Measurements from ENCODE around the gene SAMD4A.

The SAMD4A gene

DNA sequence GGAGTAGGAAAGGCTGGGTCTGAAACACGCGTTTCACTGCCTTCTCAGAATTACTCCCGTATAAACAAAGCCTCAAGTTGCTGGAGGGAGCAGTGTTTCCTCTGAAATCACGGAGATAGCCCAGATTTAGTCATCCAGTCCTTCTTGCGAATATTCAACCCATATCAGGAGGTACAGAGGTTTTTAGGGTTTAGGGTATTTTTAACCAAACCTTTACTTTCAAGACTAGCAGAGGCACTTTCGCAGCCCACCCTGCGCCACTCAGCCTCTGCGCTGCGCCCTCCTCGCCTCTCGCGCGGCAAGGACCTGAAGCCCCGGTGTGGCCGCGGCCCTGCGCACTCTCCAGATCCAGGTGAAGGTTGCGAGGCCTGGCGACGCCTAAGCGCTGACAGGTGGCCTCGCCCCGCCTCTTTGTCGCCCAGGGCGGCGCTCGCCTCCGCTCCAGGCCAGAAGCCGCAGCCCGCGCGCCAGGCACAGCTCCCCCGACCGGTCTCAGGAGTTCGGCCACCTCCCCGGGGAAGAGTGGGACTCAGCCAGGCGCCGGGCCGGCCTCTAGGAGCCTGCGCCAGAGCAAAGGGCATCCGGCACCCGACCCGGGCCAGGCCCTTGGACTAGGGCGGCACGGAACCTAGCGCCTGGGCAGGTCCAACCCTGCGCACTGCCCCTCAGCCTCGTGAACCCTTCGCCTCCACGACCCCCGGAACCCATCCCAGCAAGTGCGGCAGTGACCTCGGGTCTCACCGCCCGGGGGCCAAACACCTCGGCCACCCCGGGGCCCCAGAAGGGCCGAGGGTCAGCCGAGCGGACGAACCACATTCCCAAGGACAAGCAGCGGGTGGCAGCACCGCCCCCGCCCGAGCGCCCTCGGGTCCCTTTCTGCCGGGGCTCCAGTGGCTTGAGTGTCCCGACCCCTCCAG is 1.8 kb upstream of the SAMD4A start:
- no peak for DNase-seq (ENCODE audit: low read depth in 2 of 2, low spot score in 1 of 2)

DNA sequence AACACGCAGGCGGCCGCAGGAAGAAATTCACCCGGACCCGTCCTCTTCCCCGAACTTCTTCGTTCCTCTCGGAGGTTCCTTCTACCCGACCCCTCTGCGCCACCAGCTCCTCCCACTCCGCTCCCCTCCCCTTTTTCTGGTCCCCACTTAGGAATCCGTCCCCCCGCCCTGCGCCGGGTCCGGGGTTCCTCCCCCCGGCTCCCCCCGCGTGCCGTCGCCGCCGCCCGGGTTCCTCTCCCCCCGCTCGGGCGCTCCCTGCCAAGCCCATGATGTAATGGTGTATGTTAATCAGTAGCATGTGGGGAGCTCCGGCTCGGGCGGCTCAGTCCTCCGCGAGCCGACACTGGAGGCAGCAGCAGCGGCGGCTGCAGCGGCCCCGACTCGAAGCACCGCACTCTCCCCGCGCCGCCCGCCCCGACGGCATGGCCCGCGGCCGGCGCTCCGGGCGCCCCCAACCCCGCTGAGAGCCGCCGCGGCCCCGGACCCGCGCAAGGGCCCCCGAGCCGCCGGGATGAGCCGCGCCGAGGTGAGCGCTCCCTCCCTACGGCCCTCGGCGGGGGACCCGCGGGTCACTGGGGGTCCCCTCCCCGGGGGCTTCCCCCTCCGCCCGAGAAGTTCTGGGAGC is 1.0 kb upstream of the SAMD4A start:
- DNase-seq (ENCODE audit: low read depth in 2 of 2, low spot score in 1 of 2) = peak; percentile 44 to 67

DNA sequence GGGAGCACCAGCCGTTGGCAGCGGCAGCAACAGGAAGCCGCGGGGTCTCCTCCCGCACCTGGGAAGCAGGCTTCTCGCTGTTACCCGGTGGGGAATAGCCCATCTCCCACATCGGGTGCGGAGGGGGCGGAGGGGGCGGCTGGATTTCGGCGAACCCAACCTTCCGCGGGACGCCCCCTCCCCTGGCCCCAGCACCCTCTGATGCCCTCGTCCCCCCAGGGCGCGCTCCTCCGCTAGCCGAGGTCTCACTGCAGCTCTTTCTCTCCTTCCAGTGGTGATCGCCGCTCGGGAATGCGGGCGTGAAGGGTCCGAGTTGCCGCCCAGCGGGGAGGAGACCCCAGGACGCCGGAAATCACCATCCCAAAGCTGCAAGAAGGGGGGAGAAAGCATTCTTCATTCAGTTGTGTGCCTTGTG is 303 bp downstream of the SAMD4A start:
- no peak for DNase-seq (ENCODE audit: low read depth in 2 of 2, low spot score in 1 of 2)

DNA sequence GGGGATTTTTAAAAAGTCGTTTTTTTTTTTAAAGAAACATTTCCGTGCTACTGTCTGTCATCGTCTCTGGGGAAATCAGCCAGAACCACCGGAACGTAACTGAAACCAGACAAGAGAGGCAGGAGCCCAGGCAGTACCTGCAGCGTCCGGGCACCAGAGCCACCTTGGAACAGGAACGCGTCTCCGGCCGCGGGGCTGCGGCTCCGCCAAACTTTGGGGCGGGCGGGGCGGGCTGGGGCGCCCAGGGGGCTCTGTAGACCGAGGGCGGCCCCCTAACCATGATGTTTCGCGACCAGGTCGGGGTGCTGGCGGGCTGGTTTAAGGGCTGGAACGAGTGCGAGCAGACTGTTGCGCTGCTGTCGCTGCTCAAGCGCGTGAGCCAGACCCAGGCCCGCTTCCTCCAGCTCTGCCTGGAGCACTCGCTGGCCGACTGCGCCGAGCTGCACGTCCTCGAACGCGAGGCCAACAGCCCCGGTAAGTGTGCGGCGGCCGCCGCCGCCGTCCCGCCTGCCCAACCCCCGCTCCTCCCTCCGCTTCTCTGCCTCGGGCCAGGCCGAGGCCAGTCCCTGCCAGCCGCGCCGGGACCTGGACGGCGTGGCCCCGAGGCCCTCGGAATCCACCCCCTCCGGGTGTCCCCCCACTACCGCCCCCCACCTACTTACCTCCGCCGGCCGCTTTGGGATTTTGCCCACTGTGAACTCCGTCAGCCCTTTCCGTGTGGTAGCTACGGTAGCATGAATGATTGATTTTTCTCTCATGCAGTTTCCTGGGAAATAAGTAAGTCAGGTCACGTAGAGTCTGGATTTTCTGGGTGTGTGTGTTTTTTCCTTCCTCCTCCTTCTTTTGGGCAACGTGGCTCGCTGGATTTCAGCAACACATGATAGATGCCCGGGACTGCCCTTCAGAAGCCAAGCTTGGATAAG is 972 bp downstream of the SAMD4A start:
- no peak for DNase-seq (ENCODE audit: low read depth in 2 of 2, low spot score in 1 of 2)

DNA sequence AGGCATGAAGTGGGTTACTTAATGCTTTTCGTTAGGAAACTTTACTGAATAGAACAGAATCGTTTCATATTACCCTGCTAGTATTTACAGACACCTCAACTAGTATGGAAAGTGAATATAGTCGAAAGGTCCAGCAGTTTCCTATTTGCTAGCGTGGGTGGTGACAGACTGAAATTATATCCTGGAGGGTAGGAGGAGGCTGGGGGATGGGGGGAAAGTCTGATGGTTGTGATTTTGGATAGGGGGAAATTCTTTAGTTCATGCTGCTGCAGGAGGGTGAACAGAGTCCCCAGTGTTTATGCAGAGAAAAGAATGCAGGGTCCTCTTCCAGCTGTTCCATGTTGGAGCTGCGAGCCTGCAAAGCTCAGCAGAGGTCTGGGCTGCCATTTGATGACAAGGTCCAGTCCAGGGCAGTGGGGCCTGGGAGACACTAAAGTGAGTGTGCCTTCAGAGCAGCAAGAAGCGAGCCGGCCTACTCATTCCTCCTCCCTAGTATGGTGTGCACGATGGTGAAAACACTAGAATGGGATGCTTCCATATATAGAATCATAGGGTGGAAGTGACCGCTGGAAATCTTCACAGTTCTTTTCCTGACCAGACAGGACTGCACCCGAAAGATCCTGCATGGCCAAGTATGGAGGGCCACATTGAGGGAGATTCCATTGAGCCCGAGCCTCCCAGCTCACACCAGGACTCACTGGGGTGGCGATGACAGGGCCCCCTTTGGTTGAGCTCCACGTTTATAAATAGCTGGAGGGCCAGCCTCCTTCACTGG is 2.1 kb downstream of the SAMD4A start:
- no peak for DNase-seq (ENCODE audit: low read depth in 2 of 2, low spot score in 1 of 2)

DNA sequence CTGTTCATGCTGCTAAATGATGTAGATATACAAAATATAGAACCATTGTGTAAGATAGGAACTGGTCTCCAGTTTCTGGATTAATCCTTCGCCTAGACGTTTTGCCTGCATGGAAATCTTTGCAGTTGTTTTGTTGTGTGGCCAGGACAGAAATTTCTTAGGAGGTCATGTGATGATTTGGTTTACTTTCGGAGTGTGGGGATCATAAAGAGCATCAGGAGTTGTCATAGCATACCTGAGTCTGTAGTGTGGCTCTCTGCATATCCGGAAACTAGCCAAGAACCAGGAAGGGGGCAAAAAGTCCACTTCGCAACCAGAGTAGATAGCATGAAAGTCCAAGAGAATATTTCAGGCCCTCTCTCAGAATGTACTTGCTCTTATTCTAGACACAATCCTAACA is 3.1 kb downstream of the SAMD4A start:
- no peak for DNase-seq (ENCODE audit: low read depth in 2 of 2, low spot score in 1 of 2)

DNA sequence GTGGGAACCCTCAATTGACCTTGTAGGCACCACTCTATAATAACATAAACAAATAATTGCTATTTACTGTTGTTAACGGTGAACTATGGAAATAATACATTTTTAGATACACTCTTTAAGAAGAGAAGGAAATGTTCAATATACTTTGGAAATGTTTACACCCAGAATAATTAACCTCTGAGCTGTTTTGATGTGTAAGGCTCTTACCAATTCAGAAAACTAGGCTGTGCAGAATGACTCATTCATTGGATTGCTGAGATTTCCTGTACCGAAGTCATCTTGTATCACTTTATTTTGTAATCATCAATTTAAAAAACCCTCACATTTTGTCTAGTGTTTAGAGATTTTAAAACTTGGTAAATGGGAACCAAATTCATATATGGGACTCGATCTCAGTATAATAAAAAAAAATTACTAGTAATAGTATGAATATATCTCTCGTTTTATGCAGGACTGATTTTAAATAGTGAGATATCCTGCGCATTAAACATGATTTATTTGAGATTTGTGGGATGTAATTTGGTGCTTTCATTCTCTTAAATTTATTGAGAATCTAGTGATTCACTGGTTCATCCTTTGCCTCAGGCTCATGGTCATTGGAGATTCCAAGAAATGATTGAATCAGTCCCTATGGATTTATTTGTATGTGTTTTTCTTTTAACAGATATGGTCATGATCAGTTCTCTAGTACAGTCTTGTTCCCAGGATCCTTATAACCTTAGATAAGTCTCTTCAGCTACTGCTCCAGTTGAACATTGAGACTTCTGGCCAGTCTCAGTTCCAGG is 3.9 kb downstream of the SAMD4A start:
- DNase-seq (ENCODE audit: low read depth in 2 of 2, low spot score in 1 of 2) = no peak

DNA sequence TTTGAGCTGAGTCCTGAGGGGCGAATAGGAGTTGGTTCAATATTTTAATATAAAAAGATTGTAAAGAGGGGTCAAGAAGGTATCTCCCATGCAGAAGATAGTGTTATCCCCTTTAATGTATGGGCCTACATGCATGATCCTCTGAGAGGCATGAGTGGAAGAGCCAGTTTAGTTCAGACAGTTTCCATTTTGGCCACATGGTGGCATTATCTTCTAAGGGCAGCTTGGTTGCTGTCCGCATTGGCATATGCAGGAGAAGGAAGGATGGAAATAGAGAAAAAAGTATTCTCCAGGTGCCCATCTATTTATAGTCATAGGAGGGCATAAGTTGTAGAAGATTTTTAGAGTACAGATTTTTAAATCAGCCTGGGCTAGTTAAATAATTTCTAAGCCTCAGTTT is 5.4 kb downstream of the SAMD4A start:
- DNase-seq (ENCODE audit: low read depth in 2 of 2, low spot score in 1 of 2) = no peak

DNA sequence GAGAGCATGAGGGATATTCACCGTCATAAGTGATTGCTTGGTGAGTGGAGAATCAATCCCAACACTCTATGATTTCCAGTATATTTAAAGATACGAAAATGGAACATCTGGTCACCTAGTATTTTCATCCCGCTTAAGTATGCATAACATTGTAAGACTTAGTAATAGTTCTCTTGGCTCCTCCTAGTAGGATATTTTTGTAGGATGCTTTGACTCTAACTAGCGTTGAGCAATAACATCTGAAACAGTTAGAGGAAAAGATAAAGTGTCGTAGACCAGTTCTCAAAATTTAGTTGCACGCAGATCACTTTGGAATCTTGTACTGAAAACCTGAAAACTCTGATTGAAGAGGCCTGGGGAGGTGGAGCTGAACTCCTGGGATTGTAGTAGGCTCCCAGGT is 7.6 kb downstream of the SAMD4A start:
- DNase-seq (ENCODE audit: low read depth in 2 of 2, low spot score in 1 of 2) = no peak

DNA sequence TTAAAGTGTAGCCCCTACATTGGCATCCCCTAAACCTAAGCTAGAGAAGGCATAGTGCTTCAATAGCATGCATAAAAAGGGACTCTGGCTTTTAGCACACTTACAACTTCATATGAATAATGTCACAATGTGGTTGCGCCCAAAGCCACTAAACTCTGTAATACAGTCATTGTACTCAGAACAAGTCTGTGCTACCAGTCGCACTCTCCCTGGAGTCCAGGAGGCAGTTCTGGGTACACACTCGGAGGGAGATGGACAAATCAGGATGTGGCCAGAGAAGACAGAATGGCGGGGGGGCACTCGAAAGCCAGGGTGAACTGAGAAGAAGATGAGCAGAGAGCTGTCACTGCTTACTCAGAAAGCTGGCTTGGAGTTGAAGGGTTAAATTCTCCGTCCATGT is 10.6 kb downstream of the SAMD4A start:
- no peak for DNase-seq (ENCODE audit: low read depth in 2 of 2, low spot score in 1 of 2)

DNA sequence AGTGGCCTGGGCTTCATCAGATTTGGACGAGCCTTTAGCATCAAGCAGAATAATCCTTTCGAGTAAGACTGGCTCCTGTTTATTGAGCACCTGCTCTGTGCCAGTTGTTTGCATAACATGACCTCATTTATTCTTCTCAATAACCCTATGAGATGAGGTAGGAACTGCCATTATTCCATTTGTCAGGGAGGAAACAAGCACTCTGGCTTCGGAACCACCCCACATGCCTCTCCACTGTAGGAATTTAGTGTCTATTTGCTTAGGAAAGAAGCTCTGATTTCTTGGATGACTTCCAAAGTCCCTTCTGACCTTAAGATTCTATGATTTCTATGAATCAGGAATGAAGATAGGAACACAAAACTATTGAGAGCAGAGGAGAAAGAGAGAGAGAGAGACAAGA is 11.0 kb downstream of the SAMD4A start:
- no peak for DNase-seq (ENCODE audit: low read depth in 2 of 2, low spot score in 1 of 2)

DNA sequence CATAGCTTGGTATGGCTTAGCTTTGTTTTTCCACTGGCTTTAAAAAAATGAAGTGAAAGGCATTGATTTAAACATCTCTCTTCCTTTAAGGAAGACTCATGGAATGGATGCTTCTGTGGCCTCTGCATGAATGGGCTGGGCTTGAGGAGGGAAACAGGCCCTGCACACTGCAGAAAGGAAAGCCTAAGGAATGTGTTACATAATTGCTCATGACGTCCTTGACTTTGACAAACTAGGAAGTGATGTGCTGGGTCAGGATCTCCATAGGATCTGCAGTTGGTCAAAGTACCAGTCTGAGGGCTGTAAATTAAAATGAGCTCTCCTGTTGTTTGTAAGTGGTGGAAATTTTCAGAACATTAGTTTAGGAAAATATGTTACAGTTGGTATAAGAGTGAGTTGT is 12.7 kb downstream of the SAMD4A start:
- DNase-seq (ENCODE audit: low read depth in 2 of 2, low spot score in 1 of 2) = no peak

DNA sequence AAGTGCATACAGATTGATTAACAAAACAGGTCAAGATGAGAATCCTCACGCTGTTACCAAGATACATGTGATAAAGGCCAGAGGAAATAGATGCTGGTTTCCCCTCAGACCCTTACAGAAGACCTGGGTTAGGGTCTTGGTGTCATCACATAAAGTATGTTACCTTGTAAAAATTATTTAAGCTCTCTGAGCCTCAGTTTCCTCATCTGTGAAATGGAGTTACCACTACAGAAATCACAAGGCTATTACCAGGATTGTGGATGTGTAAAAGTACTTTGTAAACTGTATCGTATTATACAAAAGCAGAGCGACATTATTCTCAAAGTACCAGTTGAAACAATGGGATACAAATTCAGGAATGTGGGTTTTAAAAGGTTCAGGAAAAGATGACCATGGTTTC is 14.0 kb downstream of the SAMD4A start:
- DNase-seq (ENCODE audit: low read depth in 2 of 2, low spot score in 1 of 2) = no peak

DNA sequence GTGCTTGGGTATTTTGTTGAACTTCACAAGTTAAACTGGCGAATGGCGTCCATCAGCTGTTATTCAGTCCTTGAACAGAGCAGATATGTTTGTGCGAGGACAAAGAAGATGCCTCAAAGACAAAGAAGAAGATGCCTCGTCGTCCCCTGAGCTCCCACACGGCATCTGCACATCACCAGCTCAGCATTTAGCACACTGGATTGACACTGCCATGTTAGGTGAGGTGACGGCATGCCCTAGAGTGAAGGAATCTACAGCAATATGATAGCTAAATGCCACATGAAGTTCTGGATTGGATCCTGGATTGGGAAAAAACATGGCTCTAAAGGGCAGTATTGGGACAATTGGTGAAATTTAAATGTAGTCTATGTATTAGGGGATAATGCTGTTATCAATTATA is 15.4 kb downstream of the SAMD4A start:
- no peak for DNase-seq (ENCODE audit: low read depth in 2 of 2, low spot score in 1 of 2)

DNA sequence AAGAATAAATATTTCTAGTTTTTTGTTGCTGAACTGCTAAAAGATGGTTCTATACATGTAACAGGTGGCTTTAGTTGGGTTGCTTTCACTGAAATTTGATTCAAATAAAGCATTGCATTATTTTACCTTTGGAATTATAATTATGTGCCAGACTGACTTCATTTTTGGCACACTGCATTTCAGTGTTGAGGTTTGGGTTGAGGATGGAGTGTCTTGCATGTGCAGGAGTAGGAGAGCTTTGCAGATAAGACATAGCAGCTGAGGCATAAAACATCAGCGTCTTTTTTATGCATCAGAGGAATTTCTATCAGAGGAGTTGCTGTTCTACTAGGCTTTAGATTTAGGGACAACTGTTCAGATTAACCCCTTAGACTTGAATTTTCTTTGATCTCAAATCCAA is 17.2 kb downstream of the SAMD4A start:
- no peak for DNase-seq (ENCODE audit: low read depth in 2 of 2, low spot score in 1 of 2)

DNA sequence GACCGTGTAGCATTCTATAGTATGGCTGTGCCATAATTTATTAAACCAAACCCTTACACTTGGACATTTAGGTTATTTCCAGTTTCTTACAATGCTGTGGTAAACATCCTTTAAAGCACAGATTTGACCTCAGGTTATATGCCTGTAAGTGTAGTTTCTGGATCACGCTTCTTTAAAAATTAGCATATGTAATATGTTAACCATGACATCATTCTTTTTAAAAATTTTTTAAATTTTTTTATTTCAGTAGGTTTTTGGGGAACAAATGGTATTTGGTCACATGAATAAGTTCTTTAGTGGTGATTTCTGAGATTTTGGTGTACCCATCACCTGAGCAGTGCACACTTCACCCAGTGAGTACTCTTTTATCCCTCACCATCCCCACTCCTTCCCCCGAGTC is 18.3 kb downstream of the SAMD4A start:
- DNase-seq (ENCODE audit: low read depth in 2 of 2, low spot score in 1 of 2) = no peak

DNA sequence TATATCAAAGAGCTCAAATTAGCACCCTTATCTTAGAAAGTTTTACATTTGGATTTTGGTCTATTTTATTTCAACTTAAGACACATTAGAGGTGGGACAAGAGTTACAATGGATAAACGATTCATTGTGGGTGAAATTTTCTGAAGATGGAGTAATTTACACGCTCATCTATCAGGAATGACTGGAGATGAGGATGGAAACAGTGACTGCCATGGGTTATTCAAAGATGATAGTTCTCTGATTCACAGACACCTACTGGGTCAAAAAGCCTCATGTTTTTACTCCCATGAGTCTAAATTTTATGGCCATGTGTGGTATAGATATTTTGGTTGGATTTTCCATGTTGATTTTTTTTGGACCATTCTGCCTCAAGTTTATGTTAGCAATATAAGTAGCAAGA is 22.1 kb downstream of the SAMD4A start:
- no peak for DNase-seq (ENCODE audit: low read depth in 2 of 2, low spot score in 1 of 2)

DNA sequence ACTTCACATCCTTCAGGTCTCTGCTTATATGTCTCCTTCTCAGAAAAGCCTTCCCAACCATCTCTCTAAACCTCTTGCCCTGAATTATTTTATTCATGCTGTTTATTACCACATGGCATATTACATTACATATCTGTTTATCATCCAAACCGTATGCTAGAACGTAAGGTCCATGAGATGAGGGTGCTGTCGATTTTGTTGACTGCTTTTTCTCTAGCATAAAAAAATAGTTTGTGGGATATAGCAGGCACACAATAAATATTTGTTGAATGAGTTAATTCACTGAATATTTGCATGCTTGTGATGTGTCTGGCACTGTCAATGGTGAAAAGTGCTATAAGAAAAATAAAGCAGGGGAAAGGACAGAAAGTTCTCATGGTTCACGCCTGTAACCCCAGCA is 22.9 kb downstream of the SAMD4A start:
- DNase-seq (ENCODE audit: low read depth in 2 of 2, low spot score in 1 of 2) = no peak

DNA sequence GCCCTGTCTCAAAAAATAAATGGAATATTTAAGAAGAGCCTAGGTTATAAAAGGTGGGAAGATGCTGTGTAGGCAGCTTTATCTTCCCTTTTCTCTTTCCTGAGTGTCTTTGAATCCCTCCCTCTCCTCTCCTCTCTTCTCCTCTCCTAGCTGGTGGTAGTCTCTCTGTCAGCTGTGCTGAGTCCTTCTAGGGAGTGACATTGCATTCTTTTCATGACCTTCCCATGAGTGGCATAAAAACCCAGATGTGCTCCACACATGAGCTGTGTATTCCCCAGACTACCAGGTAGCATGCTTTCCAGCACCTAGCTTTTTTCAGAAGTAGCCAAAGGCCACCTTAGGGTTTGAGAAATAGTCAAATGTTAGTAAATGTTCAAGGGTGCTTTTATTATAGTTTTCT is 23.6 kb downstream of the SAMD4A start:
- no peak for DNase-seq (ENCODE audit: low read depth in 2 of 2, low spot score in 1 of 2)

DNA sequence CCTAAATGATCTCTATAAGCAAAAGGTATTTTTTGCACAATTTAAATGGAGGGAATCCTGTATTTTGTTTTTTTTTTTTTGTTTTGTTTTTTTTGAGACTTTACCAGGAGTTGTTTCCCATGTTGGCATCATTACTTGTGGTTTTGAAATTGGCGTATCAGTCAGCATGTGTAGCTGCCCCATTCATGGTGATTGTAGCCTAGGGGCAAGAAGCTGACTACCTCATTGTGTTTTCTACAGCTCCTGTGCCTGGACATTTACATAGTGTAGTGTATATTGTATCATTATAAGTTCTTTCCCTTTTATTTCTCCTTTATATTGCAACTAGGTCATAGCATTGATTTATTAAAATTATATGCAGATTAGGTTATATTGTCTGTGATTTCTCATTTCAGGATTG is 24.5 kb downstream of the SAMD4A start:
- no peak for DNase-seq (ENCODE audit: low read depth in 2 of 2, low spot score in 1 of 2)

Measured in stimulated activated CD8-positive, alpha-beta memory T cell treated with anti-CD3 and anti-CD28 coated beads, Interleukin-4, amount 100 ng/mL, for 1 hour (primary cell).